Cardiac atrium fibroblast (primary cell): ENCODE results near the gene SHLD1. TPM values are rescaled to one million over a fixed set of nuclear protein-coding genes. Genes with fewer than 3 reads are reported as not detected.

Source experiments
- total RNA-seq: library from RNA; depleted of rRNA; stranded (reverse); fragments of >200 nt; gene quantifications from 2 replicates; pipeline ENCODE4 v1.2.3, GENCODE V29; 2015

SHLD1 gene, protein sequence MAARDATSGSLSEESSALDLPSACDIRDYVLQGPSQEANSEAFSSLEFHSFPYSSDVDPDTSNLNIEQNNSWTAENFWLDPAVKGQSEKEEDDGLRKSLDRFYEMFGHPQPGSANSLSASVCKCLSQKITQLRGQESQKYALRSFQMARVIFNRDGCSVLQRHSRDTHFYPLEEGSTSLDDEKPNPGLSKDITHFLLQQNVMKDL
- 0.72 and 2.8 TPM in 2 replicates for total RNA-seq

DNA sequence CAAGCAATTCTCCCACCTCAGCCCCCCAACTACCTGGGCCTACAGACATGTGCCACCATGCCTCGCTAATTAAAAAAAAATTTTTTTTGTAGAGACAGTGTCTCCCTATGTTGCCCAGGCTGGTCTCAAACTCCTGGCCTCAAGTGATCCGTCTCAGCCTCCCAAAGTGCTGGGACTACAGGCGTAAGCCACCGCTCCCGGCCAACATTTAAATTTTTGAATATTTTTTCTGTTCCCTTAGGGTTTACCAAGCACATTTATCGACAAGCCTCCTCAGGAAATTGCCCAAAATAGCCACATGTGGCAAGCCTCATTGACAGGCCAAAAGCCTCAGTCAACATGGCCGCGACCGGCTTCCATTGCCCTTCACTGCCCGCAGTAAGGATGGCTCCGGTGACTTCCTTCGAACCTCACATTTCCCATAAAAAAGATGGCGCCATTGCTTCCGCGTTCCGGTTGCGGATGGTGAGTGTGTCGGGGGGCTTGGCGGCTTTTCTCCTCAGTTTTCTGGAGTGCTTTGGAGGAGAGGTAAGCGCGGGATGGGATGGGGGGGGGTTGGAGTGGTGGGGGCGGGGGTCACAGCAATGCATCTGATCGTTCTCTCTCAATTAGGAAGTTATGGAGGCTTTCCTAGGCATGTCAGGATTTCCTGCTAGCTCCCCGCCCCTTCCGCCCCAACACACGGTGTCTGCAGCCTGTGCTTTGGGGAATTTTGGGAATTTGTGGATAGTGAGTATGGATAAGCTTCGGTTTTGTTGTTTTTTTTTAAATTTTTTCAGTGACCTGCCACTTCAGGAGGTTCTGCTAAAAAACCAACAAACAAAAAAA is at the start of gene SHLD1:
Gene SHLD1, plus strand, starts transcription at position 450 of the 828 bp plus-strand sequence. CDS start 22,465 bp downstream, outside the sequence.

Other genes with a start within 250 kb of the SHLD1 start
- gene GPCPD1, start 139.4 kb upstream of the SHLD1 start, total RNA-seq: 14.7 and 29.4 TPM in 2 replicates
- gene CHGB, start 161.1 kb downstream of the SHLD1 start, total RNA-seq: 0.16 TPM in 1 of 2 replicates, not detected in the other
- 7.1 and 9.7 TPM in 2 replicates for gene TRMT6, start 200.1 kb downstream of the SHLD1 start, total RNA-seq
- 4.0 and 4.7 TPM in 2 replicates for gene MCM8, start 200.3 kb downstream of the SHLD1 start, total RNA-seq